PFSK-1 (cell line): ENCODE data around the gene FURIN.
A peak's percentile ranks its signal among the peaks of the same experiment; 100 is the strongest.

Source experiments
- FOXP2 ChIP-seq: optimal IDR thresholded peaks from 2 replicates; pipeline ENCODE3; 2011; ENCODE audit warnings: borderline replicate concordance, control low read depth, inconsistent platforms; ENCODE audit not compliant: insufficient read depth; ENCODE audit errors: extremely low read length, extremely low read depth
- POLR2AphosphoS5 ChIP-seq: IDR thresholded peaks from 2 replicates; pipeline ENCODE4 v1.6.1; 2012; ENCODE audit warnings: low read depth, mild to moderate bottlenecking, control low read depth, low read length, moderate library complexity
- REST ChIP-seq, 2 experiments: IDR thresholded peaks; 2 replicates each; pipeline versions ENCODE4 v1.6.1 to v1.8.0; 2011 to 2012; ENCODE audit warnings: low read depth in 2 of 2, low read length in 2 of 2, control low read depth in 1 of 2, inconsistent platforms in 1 of 2, mild to moderate bottlenecking in 1 of 2, moderate library complexity in 1 of 2; ENCODE audit not compliant: insufficient read depth in 1 of 2
- SIN3A ChIP-seq: IDR thresholded peaks from 2 replicates; pipeline ENCODE4 v1.6.1; 2012; ENCODE audit warnings: mild to moderate bottlenecking, low read length, moderate library complexity, borderline replicate concordance; ENCODE audit not compliant: insufficient read depth
- TAF1 ChIP-seq: IDR thresholded peaks from 2 replicates; pipeline ENCODE4 v1.6.1; 2012; ENCODE audit warnings: low read length, control low read depth, borderline replicate concordance; ENCODE audit not compliant: insufficient read depth

GRCh38 chr15:90885432-90886290 lies 17.3 kb downstream of the FURIN start:
- TF ChIP-seq POLR2AphosphoS5 (no peak), TAF1 (no peak), REST (IDR thresholded peaks at IDR 0.05; ENCODE audit: insufficient read depth in 1 of 2, low read depth in 2 of 2, low read length in 2 of 2) (no peak), SIN3A (no peak), FOXP2 (peak; percentile 38)
